RPMI7951 (cell line): ENCODE data around the gene ACOX3. TPM values are rescaled to one million over a fixed set of nuclear protein-coding genes. Genes with fewer than 3 reads are reported as not detected.

ENCODE experiments used
- DNase-seq: peaks from one replicate; pipeline ENCODE4 v3.0.0-alpha.2; 2012; ENCODE audit warnings: low read depth
- total RNA-seq: library from RNA; depleted of rRNA; stranded (reverse); fragments of >200 nt; shearing (Covaris generic); gene quantifications from 2 replicates; pipeline ENCODE4 v1.2.3, GENCODE V29; 2014

Gene ACOX3
- total RNA-seq, 1 experiment from 2014 or later, result 10.7 TPM

DNA sequence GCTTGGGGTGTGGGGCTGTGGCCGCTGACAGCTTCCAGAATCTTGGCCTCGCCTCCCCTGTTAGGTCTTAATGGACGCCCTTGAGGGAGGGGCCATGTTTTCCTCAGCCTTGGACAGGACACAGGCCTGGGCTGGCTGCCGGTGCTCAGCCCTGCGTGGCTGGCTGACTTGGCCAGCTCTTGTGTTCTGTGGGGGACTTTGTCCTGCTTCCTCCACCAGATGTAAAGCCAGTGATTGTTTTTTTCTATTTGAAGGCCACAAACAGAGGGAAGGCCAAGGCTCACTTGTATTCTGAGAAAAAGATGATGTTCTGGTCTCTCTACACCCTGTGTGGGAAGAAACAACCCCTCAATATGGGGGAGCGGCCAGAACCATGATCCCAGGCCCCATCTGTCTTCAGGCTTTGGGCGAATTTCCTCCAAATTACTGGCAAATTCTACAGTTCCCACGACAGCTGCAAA, 99.7 kb downstream of the ACOX3 start:
- DNase-seq, result no peak

DNA sequence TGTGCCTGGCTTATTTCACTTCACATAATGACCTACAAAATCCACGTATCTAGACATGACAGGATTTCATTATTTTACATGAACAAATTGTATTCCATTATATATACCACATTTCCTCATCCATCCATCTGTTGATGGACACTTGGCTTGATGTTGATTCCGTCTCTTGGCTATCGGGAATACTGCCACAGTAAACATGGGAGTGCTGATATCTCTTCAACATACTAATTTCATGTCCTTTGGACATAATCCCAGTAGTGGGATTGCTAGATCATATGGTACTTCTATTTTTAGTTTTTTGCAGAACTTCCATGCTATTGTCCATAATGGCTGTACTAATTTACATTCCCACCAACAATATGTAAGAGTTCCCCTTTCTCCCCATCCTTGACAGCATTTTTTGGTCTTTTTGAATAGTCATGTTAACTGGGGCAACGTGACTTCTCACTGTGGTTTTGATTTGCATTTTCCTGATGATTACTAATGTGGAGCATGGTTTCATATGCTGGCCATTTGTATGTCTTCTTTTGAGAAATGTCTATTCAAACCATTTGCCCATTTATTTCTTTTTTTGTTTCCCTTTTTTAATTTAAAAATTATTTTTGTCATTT, 102.1 kb downstream of the ACOX3 start:
- no peak for DNase-seq

DNA sequence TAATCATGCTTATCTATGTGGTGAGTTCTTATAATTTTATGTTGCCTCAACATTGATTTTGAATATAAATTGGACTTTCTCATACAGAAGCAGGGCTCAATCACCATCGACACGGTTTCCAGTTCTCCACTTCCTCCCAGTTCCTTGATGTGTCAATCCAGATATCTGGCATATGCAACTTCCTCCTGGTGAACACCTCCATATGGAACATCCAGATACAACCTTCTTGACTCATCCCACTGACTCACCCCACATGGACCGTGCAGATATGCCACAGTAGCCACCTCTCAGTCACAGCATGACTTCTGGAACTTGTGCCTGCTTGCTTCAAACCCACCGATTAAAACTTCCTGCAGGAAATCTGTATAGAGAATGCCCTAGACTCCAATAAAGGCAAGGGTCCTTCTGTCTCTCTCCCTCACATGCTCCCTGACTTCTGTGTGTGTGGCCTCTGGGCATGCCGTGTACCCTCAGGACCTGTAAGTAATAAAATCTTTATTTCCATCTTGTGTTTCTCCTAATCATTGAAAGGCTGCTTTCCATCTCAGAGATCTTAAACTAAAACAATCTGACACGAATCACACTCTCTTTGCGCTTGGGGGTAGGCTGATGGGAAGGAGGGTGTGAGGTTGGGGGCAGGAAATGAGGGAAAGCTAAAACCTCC, 104.0 kb downstream of the ACOX3 start:
- peak; percentile 87 for DNase-seq

DNA sequence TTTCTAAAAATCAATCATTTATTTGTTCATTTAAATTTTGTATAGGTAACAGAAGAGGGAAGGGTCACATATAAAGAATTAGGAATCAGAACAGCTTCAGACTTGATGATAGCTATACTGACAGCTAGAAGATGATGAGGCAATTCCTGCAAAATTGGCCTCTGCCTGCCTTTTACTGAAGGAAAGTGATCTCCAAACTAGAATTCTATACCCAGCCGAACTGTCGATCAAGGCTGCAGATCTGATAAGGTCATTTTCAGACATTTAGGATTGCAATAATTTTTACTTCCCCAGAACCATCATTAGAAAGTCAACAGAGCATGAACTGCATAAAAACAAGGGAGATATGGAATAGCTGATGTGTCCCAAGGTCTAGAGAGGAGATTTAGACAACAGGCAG, 104.7 kb downstream of the ACOX3 start:
- DNase-seq, result no peak

DNA sequence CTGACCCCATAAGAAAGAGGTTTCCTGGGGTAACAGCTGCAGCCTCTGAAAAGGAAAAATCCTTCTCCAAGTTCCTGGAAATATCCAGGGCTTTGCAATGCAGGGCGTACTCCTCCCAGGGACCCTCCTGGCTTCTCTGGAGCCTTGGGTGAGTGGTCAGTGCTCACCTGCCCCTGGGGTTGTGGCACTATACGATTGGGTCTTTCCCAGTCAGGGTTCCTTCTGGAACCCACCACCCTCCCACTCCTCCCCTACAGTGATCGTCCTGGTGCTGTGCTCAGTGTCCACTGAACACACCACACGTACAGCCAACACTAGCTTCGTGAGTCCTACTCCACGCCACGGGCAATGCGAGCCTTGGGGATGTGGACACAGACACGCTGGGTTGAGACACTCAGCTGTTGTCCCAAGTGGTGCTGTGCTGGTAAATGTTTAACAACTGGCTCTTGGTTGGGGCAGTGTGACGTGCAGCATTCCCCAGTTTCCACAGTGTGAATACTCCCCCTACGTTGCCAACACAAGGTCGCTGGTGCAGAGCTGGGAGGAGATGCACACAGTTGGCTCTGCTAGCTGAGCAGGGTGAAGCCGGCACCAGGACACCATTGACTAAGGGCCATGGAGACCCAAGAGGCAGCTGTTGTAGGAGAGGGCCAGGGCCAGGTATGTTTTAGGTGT, 105.6 kb downstream of the ACOX3 start:
- DNase-seq, result no peak

DNA sequence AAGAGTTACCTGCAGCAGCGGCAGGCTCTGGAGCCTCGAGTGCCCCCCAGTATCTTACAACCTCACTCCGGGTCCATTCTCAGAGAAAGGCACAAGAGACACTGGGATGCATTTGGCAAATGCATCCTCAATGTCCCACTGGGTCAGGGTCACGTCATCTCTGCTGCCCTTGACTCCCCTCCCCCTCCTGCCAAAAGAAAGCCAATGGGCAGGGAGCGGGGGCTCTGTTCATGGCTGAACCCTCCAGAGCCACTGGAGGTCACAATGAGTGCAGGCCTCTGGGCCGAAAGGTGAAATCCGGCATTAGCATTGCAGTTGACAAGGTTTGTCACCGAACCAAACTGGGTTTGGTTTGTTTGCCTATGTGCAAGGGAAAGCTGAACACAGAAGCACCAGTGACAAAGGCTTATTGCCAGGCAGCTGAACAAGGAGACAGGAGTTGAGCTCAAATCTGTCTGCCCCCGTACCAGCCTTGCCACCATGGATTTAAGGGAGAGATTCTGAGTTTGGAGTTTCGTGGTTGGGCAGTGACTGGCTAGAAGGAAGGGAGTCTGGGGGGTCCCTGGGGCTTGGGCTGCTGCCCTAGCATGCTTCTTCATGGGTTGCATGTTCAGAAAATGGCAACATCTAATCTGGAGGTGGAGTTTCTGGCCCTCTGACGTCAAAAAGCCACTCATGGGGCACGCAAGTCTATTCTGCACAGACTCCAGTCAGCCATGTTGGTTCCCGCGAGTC, 106.6 kb downstream of the ACOX3 start:
- DNase-seq, result no peak

DNA sequence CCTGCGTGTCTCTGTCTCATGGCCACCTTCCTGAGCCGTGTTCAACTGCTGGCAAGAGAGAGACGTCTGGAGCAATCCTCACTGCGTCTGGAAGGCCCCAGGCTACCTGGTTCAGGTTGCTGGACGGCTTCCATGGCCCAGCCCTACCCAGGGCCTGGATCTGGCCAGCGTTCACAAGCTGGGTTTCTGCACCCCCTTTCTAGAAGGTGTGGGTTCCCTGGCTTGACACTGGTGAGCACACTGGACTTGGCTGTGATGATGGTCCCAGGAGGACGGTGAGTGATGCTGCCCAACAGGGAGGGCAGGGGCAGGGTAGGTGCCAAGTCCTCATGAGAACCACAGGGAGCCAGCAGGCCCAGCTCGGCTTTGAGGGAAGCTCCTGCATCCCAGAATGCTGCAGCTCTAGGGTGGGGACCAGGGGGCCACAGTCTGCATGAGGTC, 107.6 kb downstream of the ACOX3 start:
- DNase-seq, result no peak

DNA sequence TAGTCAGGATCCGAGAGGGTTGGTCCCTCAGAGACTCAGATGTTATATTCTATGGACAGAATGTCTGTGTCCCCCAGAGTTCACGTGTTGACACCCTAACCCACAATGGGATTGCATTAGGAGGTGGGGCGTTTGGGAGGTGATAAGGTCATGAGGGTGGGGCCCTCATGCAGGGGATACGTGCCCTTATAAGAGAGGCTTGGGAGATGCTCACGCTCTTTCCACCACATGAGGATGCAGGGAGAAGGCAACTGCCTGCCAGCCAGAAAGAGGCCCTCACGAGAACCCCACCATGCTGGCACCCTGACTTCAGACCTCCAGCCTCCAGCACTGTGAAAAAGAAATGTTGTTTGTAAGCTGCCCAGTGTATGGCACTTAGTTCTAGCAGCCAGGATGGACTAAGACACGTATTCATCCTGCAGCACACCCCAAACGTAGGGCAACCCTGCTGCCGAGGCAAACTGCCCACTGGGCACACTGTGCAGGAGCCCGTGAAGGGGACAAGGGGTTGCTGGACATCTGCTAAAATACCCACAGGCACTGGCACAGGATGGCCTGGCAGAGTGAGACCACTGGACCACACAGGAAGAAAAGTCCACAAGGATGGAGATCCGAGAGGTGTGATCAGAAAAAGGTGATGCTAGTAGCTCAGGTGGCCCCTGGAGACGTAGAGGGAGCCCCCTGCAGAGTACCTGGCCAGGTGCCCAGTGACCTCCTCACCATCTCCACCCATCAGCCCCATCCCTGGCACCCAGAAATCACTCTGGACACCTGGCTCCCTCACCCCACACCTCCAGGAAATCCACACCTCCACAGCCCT, 108.3 kb downstream of the ACOX3 start:
- DNase-seq, result no peak

DNA sequence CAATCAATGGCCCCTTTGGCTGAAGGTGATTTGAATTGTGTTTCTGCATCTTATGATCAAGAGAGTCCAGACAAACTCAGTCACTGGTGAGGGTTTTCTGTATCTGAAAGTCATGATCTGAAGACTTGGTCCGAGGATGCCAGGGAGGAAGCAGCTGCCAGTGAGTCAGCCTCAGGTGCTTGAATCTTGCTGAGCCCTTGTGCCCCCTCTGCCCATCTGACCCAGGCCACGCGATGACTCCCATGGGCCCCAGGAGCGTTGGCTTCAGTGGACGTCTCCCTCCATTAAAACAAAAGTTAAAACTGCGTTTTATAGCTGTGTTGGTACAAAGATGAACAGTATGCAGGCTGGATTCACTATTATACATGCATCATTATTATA, 109.0 kb downstream of the ACOX3 start:
- no peak for DNase-seq

DNA sequence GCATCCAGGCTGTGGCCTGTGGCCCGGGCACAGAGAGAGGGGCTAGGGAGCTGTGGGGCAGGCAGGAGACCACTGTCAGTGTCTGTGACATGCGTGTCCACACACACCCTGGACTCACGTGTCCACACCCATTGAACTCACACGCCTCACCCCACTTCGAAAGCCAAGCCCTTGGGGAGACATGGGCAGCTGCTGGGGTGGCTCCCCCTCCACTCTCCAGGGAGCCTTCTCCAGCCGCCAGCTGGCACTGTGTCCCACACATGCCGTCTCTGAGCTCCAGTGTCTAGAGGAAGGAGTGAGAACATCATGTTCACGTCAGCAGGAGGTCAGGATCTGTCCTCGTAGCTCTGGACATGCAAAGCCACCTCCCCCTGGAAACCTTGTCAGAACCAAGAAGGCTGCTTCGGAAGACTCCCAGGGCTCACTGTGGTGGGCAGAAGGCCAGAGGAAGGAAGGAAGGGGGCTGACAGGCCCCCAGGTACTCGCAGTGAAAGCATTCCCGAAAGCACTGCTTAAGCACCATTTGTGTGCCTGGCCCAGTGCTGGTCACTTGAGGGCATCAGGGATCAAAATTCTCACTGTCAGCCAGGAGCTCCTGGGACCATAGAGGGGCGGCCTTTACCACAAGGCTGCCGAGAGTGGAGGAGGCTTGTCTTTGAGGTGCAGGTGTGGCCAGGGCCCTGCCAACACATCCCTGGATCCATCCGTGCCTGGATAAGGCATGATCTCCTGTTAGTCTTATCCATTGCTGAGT, 109.5 kb downstream of the ACOX3 start:
- no peak for DNase-seq

DNA sequence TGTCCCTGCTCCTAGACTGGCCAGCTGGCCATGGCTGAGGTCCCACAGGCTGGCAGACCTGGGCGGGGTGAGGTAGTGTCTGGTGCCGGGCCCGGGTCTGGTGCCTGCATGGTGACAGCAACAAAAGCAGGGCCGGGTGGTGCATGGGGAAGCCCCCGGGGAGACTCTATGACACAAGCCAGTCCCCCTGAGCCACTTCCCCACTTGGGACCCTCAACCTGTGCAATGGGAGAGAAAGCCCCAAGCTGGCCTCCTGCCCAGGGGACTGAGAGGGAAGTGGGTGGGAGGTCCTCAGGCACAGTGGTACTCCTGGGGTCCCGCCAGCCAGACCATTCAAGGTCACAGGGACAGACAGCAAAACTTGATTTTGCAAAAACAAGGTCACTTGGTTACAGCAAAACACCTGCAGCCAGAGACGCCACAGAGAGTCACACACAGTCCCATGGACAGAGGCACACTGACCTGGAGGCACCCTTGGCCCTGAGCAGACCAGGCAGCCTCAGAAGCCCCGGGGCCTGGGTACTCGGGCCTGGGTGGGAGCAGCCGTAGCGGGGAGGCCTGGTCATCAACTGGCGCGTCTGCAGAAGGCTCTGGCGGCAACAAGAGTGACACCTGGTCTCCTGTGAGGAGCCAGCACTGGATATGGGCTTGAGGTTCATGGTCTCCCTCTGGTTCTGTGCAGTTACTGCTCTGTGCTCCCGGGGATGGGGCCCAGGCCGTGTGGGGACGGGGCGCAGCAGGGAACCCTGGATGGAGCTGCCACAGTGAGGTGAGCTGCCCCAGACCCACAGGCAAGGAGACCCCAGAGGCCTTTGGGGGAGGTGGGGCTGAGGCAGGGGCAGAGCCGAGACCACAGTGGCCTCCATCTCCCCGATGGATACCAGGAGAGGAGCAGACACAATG, 110.4 kb downstream of the ACOX3 start:
- no peak for DNase-seq

DNA sequence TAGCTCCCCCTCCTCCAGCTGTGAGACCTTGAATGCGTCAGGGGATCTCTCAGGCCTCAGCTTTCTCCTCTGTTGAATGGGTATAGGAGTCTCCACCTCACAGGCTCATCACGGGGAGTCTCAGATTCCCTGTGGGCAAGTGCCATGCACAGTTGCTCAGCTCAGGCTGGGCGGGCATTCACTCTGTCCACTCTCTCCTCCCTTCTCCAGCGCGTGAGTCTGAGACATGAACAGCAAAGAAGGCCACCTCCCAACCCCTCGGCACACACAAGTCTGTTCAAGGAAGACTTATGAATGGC, 111.0 kb downstream of the ACOX3 start:
- DNase-seq, result no peak

DNA sequence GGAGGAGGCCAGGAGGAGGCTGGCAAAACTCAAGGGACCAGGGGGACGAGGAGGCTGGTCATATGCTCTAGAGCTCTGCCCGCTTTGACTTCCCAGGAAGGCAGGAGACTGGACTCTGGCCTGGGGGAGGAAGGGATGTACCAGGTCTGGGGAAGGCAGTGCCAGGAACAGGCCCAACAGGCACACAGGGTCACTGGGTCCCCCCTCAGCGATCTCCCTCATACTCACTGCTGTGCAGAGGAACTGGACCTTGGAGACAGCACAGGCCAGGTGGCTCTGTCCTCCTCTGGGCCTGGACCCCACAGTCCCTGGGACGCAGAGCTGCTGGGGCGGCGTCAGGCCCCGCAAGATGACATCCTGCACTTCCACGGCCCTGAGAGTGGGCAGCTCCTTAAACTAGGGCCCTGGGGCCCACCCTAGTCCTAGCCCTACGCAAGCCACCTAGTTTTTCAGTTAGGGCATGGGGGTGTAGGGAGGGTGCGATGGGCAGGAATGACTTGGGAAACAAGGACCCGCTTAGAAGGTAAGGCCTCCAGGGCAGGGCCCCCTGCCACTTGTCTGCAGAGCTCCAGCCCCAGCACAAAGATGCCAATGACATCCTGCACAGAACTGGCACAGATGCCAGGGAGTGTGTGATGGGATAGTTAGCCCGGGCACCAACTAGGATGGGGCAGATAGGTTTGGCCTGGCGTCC, 111.5 kb downstream of the ACOX3 start:
- DNase-seq, result no peak

DNA sequence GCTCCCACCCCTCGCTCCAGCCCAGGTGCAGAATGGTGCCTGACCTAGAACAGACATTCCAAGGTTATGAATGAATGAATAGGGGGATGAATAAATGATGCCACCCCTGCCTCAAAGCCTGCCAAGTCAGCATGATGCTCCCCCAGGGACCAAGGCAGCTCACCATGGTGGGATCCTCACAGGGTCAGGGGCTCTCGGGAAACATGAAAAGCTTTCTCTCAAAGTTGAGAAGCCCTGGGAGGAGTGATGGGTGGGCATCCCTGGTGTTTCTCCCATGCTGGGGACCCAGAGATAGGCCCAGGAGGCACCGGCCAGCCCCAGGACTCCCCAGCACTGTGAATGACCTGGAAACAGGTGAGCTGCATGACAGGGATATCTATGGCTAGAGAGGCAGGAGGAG, 112.1 kb downstream of the ACOX3 start:
- DNase-seq, result no peak

DNA sequence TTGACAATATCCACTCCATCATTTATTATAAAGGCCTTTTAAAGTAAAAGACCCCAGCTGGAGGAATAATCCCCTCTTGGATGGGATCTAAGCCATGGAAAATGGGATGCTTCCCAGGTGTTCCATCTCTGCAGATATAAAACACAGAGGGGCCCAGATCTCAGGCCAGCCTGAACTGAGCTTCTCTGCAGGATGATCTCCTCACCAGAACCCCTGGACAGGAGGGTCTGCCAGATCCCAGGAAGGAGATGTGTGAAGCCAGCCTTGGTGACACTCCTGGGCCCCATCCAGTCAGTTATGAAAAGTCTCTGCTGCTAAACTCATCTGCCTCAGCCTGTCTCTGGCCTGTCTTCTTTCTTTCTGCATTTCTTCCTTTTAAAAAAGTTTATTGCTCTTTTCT, 114.3 kb downstream of the ACOX3 start:
- no peak for DNase-seq

DNA sequence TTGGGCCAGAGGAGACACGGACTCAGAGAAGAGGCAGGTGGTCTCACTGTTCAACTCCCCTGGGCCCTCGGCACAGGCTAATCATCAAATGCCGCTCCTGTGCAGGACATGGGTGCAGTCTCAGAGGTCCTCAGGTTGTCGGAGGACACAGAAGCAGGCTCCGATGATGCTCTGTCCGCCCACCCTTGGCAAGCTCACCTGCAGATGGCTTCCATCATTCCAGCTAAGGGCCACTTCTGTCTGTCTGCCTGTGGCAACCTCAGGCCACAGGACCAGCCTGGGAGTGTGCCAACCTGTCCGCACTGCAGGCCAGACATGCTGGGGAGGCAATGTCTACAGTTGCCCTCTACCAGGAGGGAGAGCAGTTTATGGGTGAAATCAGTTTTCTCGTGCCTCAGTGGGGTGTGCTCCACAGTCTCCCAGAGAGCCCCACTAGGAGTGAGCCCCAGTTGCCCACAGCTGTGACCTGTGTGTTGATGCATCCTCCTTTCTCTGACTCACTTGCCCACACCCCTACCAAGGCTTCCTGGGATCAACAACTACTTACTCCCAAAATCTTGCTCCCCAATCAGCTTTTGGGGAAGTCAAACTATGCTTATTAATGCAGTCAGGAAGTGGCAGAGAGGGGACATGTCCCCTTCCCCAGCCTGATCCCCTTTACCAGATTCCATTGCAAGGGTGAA, 115.1 kb downstream of the ACOX3 start:
- DNase-seq, result no peak

DNA sequence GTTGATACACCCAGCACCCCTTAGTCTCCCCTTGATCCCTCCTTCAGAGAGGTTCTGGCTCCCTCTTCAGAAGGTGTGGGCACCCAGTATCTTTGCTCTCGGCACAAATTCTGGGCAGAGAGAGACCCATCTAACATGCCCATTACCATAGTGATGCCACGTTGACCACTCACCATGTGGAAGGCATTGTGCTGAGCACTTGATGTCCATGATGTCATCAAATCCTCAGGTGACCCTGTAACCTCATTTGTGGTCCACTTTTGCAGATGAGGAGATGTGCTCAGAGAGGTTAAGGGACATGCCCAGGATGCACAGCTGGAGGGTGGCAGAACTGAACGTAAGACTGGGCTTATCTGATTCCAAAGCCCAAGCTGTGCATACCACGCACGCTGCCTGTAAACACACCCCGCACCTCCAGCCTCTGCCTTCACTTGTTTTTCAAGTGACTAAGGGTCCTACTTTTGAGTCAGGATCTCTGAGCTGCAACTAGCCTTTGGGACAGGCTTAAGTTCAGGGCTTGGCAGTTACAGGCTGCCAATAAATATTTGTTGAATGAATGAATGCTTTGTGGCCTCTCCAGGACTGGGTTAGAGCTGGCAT, 115.8 kb downstream of the ACOX3 start:
- no peak for DNase-seq

DNA sequence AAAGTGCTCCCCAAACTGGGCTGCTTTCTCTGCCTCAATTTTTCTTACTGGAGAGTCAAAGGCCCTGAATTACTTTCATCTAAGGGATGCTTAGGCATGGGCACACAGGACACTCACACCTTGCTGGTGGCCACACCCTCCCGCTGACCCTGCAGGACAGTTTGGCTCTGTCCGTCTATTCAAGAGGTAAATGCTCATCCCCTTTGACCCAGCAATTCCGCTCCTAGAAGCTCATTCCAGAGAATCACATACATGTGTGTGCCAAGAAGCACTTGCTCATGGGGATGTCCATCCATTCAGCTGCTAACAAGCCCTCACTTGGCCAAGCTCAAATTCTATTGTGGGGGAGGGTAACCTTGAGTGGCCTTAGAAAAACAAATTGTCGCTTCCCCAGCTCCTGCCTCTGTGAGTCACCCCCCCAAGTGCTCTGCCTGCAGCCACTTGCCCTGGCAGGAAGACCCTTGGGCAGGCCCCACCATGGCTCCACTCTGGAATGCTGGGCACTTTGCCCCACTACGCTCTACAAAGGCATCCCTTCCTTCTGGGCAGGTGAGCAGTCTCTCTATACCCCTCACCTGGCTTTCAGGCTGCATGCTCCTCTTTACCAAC, 116.5 kb downstream of the ACOX3 start:
- no peak for DNase-seq
